GM12873 (cell line): ENCODE results near the gene SHISA5.

ENCODE experiments used
- CTCF ChIP-seq: IDR thresholded peaks from 2 replicates; pipeline ENCODE4 v1.5.1; 2012; ENCODE audit warnings: low read depth, mild to moderate bottlenecking, moderate library complexity, low read length, control low read depth; ENCODE audit not compliant: insufficient read depth; ENCODE audit errors: missing control alignments

The SHISA5 gene

DNA sequence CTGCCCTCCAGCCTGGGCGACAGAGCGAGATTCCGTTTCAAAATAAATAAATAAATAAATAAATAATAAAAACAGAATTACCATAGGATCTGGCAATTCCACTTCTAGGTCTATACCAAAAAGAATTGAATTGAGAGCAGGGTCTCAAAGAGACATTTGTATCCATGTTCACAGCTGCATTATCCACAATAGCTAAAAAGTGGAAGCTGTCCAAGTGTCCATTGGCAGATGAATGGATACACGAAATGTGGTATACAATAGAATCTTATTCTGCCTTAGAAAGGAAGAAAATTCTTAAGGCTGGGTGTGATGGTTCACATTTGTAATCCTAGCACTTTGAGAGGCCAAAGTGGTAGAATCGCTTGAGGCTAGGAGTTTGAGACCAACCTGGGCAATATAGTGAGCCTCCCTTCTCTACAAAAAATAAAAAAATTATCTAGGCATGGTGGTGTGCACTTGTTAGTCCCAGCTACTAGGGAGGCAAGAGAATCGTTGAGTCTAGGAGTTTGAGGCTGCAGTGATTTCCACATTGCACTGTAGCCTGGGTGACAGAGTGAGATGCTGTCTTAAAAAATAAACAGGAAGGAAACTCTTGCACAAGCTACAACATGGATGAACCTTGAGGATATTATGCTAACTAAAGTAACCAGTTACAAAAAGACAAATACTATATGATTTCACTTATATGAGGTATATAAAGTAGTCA, 28.4 kb upstream of the SHISA5 start:
- TF ChIP-seq CTCF, result no peak

DNA sequence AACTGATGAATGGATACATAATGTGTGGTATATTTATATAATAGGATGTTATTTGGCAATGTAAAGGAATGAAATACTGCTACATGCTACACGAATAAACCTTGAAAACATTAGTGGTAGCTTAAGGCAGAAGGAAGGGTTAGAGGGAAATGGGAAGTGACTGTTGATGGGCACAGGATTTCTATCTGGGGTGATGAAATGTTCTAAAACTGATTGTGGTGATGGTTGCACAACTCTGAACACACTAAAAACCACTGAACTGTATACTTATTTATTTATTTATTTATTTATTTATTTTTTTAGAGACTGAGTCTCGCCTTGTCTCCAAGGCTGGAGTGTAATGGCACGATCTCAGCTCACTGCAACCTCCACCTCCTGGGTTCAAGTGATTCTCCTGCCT, 24.8 kb upstream of the SHISA5 start:
- TF ChIP-seq CTCF, result no peak

GRCh38 chr3:48528048-48528447, 24.1 kb upstream of the SHISA5 start:
- TF ChIP-seq CTCF, result no peak

- TF ChIP-seq CTCF, result no peak
These were observed 21.0 kb upstream of the SHISA5 start for GRCh38 chr3:48524970-48525369.

GRCh38 chr3:48521635-48522034, 17.7 kb upstream of the SHISA5 start:
- TF ChIP-seq CTCF, result no peak

DNA sequence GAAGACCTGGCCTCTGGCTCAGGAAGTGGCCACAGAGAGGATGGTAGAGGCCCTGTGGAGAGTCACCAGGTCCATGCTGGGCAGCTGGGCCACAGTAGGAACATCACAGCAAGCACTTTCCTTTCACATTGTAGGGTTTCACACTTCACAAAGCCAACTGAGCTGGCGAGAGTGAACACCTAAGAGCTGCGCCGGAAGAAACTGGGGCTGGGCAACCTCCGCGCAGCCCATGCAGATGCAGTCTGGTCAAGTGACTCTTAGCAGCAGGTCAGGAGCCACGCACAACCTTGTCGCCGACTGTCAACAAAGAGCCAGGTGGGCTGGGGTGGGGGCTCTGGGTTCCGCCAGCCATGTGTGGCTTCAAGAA, 15.3 kb upstream of the SHISA5 start:
- TF ChIP-seq CTCF, result no peak

DNA sequence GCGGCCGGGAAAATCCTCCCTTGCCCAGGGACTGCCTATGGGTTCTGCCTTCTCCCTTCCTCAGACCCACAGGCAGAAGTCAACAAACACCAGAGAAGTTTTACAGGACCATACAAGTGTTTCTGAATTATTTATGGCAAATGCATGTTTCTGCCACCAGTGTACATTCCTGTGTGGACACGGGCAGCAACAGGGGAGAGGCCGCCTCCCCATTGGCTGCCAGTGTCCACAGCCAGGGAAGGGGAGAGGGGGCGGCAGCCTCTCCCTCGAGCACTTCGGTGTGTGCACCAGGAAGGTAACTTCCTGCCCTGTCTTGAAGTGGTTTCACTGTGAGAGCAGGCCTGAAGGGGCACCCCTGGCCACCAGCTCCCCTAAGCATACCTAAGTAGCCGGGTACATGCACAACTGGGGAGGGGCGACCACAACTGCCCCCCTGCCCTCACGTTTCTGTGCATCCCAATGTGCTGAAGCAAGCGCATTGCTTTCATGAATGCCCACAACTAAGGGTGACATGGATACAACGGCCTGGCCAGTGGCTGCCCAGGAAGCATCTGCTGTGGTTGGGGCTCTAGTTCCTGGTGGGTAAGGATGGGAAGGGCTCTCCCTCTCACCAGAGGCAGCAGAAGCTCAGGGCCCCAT, 14.8 kb upstream of the SHISA5 start:
- TF ChIP-seq CTCF, result no peak
